Retinal pigment epithelial cell (primary cell): ENCODE measurements around the gene SLC2A9.

Experiments used
- DNase-seq: peaks from one replicate; pipeline ENCODE4 v3.0.0-alpha.2; 2010; ENCODE audit warnings: low read depth
- H3K4me3 ChIP-seq: 2 replicates; pipeline ENCODE4 v1.5.1; 2011; ENCODE audit warnings: mild to moderate bottlenecking, low read length, control low read depth, moderate library complexity
- TF ChIP-seq, protein P1 (sequence below): conservative IDR thresholded peaks from 2 replicates; pipeline ENCODE4 v1.5.1; 2011; ENCODE audit warnings: low read depth, low read length, control low read depth, inconsistent platforms

SLC2A9 gene

DNA sequence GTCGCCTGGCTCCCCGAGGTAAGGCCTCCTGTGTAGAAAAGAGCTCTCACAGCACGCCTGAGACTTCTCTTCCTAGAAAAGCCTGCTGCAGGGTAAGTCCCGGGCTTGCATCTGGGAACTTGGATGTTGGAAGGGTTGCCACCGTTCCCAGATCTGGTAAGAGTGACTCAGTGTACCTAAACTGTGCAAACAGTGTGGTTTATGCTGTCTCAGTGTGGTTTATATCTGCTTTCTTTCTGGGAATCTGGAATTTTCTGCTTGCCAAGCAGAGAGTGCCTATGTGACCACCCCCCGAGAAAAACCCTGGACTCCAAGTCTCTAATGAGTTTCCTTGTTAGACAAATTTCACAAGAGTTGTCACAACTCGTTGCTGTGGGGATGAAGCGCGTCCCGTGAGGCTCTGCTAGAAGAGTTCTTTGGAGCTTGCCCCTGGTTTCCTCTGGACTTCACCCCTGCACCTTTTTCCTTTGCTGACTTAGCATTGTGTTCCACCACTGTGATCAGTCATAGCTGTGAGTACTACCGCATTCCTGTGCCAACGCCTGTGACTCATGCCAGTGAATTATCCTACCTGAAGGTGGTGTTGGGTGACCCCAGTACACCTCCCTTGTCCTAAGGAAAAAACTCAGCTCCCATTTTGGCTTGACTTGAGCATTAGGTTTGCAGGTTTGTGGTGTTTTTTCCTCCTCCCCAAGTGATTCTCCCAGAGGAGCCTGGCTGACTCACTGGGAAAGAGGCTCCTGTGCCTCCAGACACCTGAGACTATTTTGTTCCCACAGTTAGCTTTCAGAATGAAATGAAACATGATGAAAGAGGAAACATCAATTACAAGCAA is 14.5 kb downstream of the SLC2A9 start:
- TF ChIP-seq, protein P1, sequence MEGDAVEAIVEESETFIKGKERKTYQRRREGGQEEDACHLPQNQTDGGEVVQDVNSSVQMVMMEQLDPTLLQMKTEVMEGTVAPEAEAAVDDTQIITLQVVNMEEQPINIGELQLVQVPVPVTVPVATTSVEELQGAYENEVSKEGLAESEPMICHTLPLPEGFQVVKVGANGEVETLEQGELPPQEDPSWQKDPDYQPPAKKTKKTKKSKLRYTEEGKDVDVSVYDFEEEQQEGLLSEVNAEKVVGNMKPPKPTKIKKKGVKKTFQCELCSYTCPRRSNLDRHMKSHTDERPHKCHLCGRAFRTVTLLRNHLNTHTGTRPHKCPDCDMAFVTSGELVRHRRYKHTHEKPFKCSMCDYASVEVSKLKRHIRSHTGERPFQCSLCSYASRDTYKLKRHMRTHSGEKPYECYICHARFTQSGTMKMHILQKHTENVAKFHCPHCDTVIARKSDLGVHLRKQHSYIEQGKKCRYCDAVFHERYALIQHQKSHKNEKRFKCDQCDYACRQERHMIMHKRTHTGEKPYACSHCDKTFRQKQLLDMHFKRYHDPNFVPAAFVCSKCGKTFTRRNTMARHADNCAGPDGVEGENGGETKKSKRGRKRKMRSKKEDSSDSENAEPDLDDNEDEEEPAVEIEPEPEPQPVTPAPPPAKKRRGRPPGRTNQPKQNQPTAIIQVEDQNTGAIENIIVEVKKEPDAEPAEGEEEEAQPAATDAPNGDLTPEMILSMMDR: no peak
- H3K4me3 ChIP-seq: no peak overlapping the region
- no peak for DNase-seq

DNA sequence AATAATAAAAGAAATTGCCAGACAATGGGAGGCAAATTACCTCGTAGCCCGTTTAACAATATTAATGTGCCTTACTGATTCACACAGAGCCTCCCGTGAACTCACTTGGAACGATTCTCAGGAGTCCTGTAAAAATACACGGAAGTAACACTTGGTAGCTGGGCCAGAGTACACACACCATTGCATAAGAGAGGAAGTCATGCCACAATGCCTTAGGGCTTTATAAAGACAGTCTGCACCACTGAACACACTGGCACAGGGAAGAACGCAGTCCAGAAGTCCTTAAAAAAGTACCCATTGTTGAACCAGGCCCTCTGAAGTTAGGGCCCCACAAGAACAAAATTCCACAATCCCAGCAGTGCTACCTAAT is 15.1 kb downstream of the SLC2A9 start:
- H3K4me3 ChIP-seq: no peak overlapping the region
- no peak for DNase-seq

GRCh38 chr4:10005632-10006031 is 15.7 kb downstream of the SLC2A9 start:
- no peak for DNase-seq
- H3K4me3 ChIP-seq: no peak overlapping the region
- TF ChIP-seq, protein P1: no peak

More for the DNA sequence above, 15.1 kb downstream of the SLC2A9 start:
- TF ChIP-seq, protein P1: no peak

DNA sequence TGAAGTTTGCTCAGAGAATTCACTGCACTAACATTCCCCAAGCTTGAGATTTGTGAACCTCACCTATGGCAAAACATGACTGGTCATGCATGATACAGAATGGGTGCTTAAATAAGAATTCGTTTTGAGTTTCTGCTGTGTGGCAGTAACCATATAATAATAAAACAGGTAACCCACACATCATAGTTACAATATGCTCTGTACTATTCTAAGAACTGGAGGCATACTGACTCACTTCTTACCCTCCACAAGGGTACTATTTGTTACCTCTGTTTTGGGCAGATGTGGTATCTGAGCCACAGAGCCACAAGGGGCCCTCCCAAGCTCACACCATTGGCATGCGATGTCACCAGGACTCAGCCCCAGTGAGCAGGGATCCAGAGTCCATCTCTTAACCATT is 17.6 kb downstream of the SLC2A9 start:
- TF ChIP-seq, protein P1: no peak
- H3K4me3 ChIP-seq: no peak overlapping the region
- no peak for DNase-seq

DNA sequence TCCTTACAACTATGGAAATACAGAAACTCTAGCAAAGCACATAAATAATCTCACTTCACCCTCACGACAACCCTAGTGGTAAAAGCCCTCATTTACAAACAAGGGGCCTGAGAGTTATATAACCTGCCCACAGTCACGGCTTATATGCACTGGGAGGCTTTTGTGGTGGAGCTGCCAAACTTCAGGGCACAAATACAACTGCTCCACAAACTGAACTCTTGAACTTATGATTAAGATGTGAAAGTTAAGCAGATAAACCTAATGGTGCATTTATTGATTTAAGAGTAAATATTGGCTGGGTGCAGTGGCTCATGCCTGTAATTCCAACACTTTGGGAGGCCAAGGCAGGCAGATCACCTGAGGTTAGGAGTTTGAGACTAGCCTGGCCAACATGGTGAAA is 19.0 kb downstream of the SLC2A9 start:
- H3K4me3 ChIP-seq: no peak overlapping the region
- no peak for DNase-seq
- TF ChIP-seq, protein P1: no peak

DNA sequence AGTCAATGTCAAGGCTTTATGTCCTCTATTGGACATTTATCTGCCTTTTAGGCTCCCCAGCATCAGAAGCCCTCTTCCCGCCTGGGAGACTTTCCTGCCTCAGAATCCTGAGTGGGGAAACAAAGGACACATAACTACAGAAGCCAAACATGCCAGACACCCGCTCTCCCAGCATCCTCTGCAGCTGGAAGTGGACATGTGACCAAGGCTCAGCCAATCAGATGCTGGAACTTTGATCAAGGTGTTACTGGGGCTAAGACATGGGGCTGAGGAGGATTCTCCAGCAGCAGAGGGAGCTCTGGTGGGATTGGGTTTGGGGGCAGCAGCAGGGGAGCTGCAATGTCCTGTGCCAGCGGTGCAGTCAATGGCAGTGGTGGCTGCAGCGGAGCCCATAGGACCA is 19.5 kb downstream of the SLC2A9 start:
- H3K4me3 ChIP-seq: no peak overlapping the region
- TF ChIP-seq, protein P1: no peak
- no peak for DNase-seq

GRCh38 chr4:9999956-10000561 is 21.2 kb downstream of the SLC2A9 start:
- TF ChIP-seq, protein P1: no peak
- no peak for DNase-seq
- H3K4me3 ChIP-seq: no peak overlapping the region
